ENCODE measurements around the gene ADGRB2.

GRCh38 chr1:31785020-31785946 lies 21.1 kb upstream of the ADGRB2 start:
- TF ChIP-seq CTCF (conservative IDR thresholded peaks at IDR 0.05 in 1 of 2, IDR thresholded peaks at IDR 0.05 in 1 of 2; ENCODE audit: low read depth in 1 of 2, low read length in 2 of 2): no peak
- no peak for TF ChIP-seq EZH2 (IDR thresholded peaks at IDR 0.05; ENCODE audit: low read length, missing control alignments)
